H9 (cell line): ENCODE measurements around the gene SH3BP2. TPM values are rescaled to one million over a fixed set of nuclear protein-coding genes. Genes with fewer than 3 reads are reported as not detected.

Source experiments
- DNase-seq: peaks from one replicate; pipeline ENCODE4 v3.0.0-alpha.2; 2017
- H2AFZ ChIP-seq: one replicate; pipeline ENCODE4 v1.6.1; 2013; ENCODE audit warnings: mild to moderate bottlenecking, low read length, control low read depth, moderate library complexity
- H2AK5ac ChIP-seq: 2 replicates; pipeline ENCODE4 v1.6.1; 2013; ENCODE audit warnings: low read length, control low read depth, mixed read lengths; ENCODE audit not compliant: insufficient read length
- H2BK120ac ChIP-seq: one replicate; pipeline ENCODE4 v1.6.1; 2013; ENCODE audit warnings: low read depth, mild to moderate bottlenecking, low read length, control low read depth, inconsistent platforms; ENCODE audit not compliant: poor library complexity, severe bottlenecking
- H2BK12ac ChIP-seq: 2 replicates; pipeline ENCODE4 v1.6.1; 2013; ENCODE audit warnings: low read length, control low read depth, mixed read lengths, low read depth; ENCODE audit not compliant: insufficient read length
- H2BK15ac ChIP-seq: 2 replicates; pipeline ENCODE4 v1.6.1; 2013; ENCODE audit warnings: low read depth, low read length, control low read depth
- H2BK20ac ChIP-seq: one replicate; pipeline ENCODE4 v1.6.1; 2013; ENCODE audit warnings: low read depth, mild to moderate bottlenecking, low read length, control low read depth, inconsistent platforms; ENCODE audit not compliant: poor library complexity, severe bottlenecking
- H2BK5ac ChIP-seq: 2 replicates; pipeline ENCODE4 v1.6.1; 2013; ENCODE audit warnings: low read length, control low read depth, mixed read lengths; ENCODE audit not compliant: insufficient read length
- H3K14ac ChIP-seq: 2 replicates; pipeline ENCODE4 v1.6.1; 2013; ENCODE audit warnings: low read length, control low read depth; ENCODE audit not compliant: insufficient read depth
- H3K18ac ChIP-seq: 2 replicates; pipeline ENCODE4 v1.6.1; 2013; ENCODE audit warnings: low read depth, mild to moderate bottlenecking, mixed read lengths, low read length, control low read depth; ENCODE audit not compliant: insufficient read length
- H3K23ac ChIP-seq: 2 replicates; pipeline ENCODE4 v1.6.1; 2013; ENCODE audit warnings: low read length, control low read depth, mixed read lengths, low read depth; ENCODE audit not compliant: insufficient read length
- H3K23me2 ChIP-seq: 2 replicates; pipeline ENCODE4 v1.6.1; 2013; ENCODE audit warnings: low read depth, mild to moderate bottlenecking, mixed read lengths, low read length, control low read depth; ENCODE audit not compliant: insufficient read length, poor library complexity, severe bottlenecking
- H3K27ac ChIP-seq: 2 replicates; pipeline ENCODE4 v1.5.1; 2013; ENCODE audit warnings: low read length, control low read depth, mixed read lengths, low read depth; ENCODE audit not compliant: insufficient read length
- H3K27me3 ChIP-seq: 2 replicates; pipeline ENCODE4 v1.6.1; 2013; ENCODE audit warnings: low read length, control low read depth, inconsistent platforms; ENCODE audit not compliant: insufficient read depth
- H3K4ac ChIP-seq: 2 replicates; pipeline ENCODE4 v1.6.1; 2013; ENCODE audit warnings: low read depth, mild to moderate bottlenecking, control low read depth, inconsistent platforms, low read length, moderate library complexity
- H3K4me1 ChIP-seq: 2 replicates; pipeline ENCODE4 v1.6.1; 2013; ENCODE audit warnings: low read length, control low read depth, inconsistent platforms; ENCODE audit not compliant: insufficient read depth
- H3K4me2 ChIP-seq: 2 replicates; pipeline ENCODE4 v1.6.1; 2013; ENCODE audit warnings: low read length, control low read depth, mixed read lengths; ENCODE audit not compliant: insufficient read length, insufficient read depth
- H3K56ac ChIP-seq: 2 replicates; pipeline ENCODE4 v1.6.1; 2013; ENCODE audit warnings: low read depth, mild to moderate bottlenecking, mixed read lengths, low read length, control low read depth; ENCODE audit not compliant: insufficient read length
- H3K79me1 ChIP-seq: 2 replicates; pipeline ENCODE4 v1.6.1; 2013; ENCODE audit warnings: low read depth, mild to moderate bottlenecking, moderate library complexity, low read length, control low read depth, inconsistent platforms; ENCODE audit not compliant: insufficient read depth, poor library complexity, severe bottlenecking
- H3K79me2 ChIP-seq: 2 replicates; pipeline ENCODE4 v1.6.1; 2013; ENCODE audit warnings: low read length, control low read depth, inconsistent platforms; ENCODE audit not compliant: insufficient read depth
- H3K9ac ChIP-seq: 2 replicates; pipeline ENCODE4 v1.6.1; 2013; ENCODE audit warnings: low read length, control low read depth, mixed read lengths; ENCODE audit not compliant: insufficient read length; ENCODE audit errors: extremely low read depth
- H3K9me3 ChIP-seq: one replicate; pipeline ENCODE4 v1.6.1; 2013; ENCODE audit warnings: low read depth, low read length, inconsistent platforms; ENCODE audit not compliant: control insufficient read depth
- H3T11ph ChIP-seq: one replicate; pipeline ENCODE4 v1.6.1; 2013; ENCODE audit warnings: mild to moderate bottlenecking, low read length, control low read depth, inconsistent platforms
- H4K20me1 ChIP-seq: one replicate; pipeline ENCODE4 v1.6.1; 2013; ENCODE audit not compliant: control insufficient read depth, insufficient read length, insufficient read depth
- H4K5ac ChIP-seq: 2 replicates; pipeline ENCODE4 v1.6.1; 2013; ENCODE audit warnings: low read depth, mild to moderate bottlenecking, mixed read lengths, low read length, control low read depth; ENCODE audit not compliant: insufficient read length
- H4K8ac ChIP-seq: replicated peaks from 2 replicates; pipeline ENCODE4 v1.6.1; 2013; ENCODE audit warnings: low read length, control low read depth, mixed read lengths, low read depth; ENCODE audit not compliant: insufficient read length
- H4K91ac ChIP-seq: 2 replicates; pipeline ENCODE4 v1.6.1; 2013; ENCODE audit warnings: low read depth, mild to moderate bottlenecking, moderate library complexity, mixed read lengths, low read length, control low read depth; ENCODE audit not compliant: insufficient read length
- H3K27ac Mint-ChIP-seq, 3 experiments: 2 replicates in 2 of 3; 3 replicates in 1 of 3; pipeline ENCODE4 v1.8.0; 2020 to 2021; ENCODE audit warnings: mixed read lengths in 3 of 3, mild to moderate bottlenecking in 1 of 3, moderate library complexity in 1 of 3
- H3K27me3 Mint-ChIP-seq: 2 replicates; pipeline ENCODE4 v1.8.0; 2021; ENCODE audit warnings: low read depth, mild to moderate bottlenecking, moderate library complexity, mixed read lengths
- H3K36me3 Mint-ChIP-seq, 3 experiments: 2 replicates in 2 of 3; 3 replicates in 1 of 3; pipeline ENCODE4 v1.8.0; 2020 to 2021; ENCODE audit warnings: low read depth in 3 of 3, mixed read lengths in 3 of 3; ENCODE audit not compliant: insufficient read depth in 1 of 3
- H3K4me1 Mint-ChIP-seq, 2 experiments: 2 replicates each; pipeline ENCODE4 v1.8.0; 2020; ENCODE audit warnings: mixed read lengths in 2 of 2
- H3K4me3 Mint-ChIP-seq, 2 experiments: 2 replicates in 1 of 2; 3 replicates in 1 of 2; pipeline ENCODE4 v1.8.0; 2020 to 2021; ENCODE audit warnings: mild to moderate bottlenecking in 2 of 2, mixed read lengths in 2 of 2, moderate library complexity in 1 of 2
- H3K9me3 Mint-ChIP-seq, 2 experiments: 2 replicates in 1 of 2; 3 replicates in 1 of 2; pipeline ENCODE4 v1.8.0; 2020; ENCODE audit warnings: mild to moderate bottlenecking in 2 of 2, mixed read lengths in 2 of 2, moderate library complexity in 1 of 2
- CTCF ChIP-seq: fragments of 200-600 bp; sonication (generic); conservative IDR thresholded peaks from 3 replicates; pipeline ENCODE4 v1.8.0; 2021; ENCODE audit warnings: antibody characterized with exemption, mild to moderate bottlenecking
- WGBS: extraction: QIAGEN DNeasy Blood & Tissue Kit; methylation state at CpG from one replicate; pipeline ENCODE4 v1.1.7; 2013; ENCODE audit warnings: missing lambda C conversion rate, low lambda C conversion rate, mixed read lengths; ENCODE audit not compliant: insufficient read length; ENCODE audit errors: extremely low coverage; 5-methylcytosine and 5-hydroxymethylcytosine counted together
- total RNA-seq: library from RNA; stranded (reverse); gene quantifications from 2 replicates; pipeline ENCODE4 v1.2.1, GENCODE V29; 2021

SH3BP2 gene
- total RNA-seq, 1 experiment from 2014 or later = 37.6 TPM

GRCh38 chr4:2812612-2813354 lies 19.9 kb downstream of the SH3BP2 start:
- H3K27me3 Mint-ChIP-seq = peaks cover 10% of the 10 kb centered on the region
- peak overlapping the region; percentile 39 for H3K14ac ChIP-seq
- H2BK12ac ChIP-seq = no peak overlapping the region
- peaks cover 0 to 5% (median 0%) of the 10 kb centered on the region in 3 experiments; a peak in 2 of 7 replicates for H3K36me3 Mint-ChIP-seq
- H3K18ac ChIP-seq = no peak overlapping the region
- H3K9me3 Mint-ChIP-seq = peaks cover 2 to 3% of the 10 kb centered on the region in 2 experiments; a peak in 2 of 5 replicates
- H2BK120ac ChIP-seq = no peak overlapping the region
- H3K23me2 ChIP-seq = peaks cover 3% of the 10 kb centered on the region
- no peak overlapping the region for H2BK15ac ChIP-seq
- H3K27ac ChIP-seq = no peak overlapping the region
- H2BK20ac ChIP-seq = no peak overlapping the region
- H3K27me3 ChIP-seq = no peaks in the 10 kb centered on the region
- no peak overlapping the region for H4K5ac ChIP-seq
- H4K8ac ChIP-seq = no peak overlapping the region
- no peak overlapping the region for H2AK5ac ChIP-seq
- H4K91ac ChIP-seq = no peak overlapping the region
- H3K27ac Mint-ChIP-seq = no peak overlapping the region; a peak in 1 of 7 replicates
- H3K23ac ChIP-seq = no peak overlapping the region
- H4K20me1 ChIP-seq = no peaks in the 10 kb centered on the region
- no peak overlapping the region for H3K4me2 ChIP-seq
- no peak overlapping the region for H2BK5ac ChIP-seq
- no peak overlapping the region for H3K4me3 Mint-ChIP-seq
- peaks cover 23 to 35% of the 10 kb centered on the region in 2 experiments for H3K4me1 Mint-ChIP-seq
- no peak for DNase-seq
- no peaks in the 10 kb centered on the region for H3K79me1 ChIP-seq
- H3K79me2 ChIP-seq = no peaks in the 10 kb centered on the region
- WGBS = no CpG with 5 or more reads among the region's 20 CpGs
- H3K4ac ChIP-seq = no peak overlapping the region
- no peak overlapping the region for H3K56ac ChIP-seq
- no peak overlapping the region for H2AFZ ChIP-seq
- H3K9me3 ChIP-seq = no peaks in the 10 kb centered on the region
- no peak overlapping the region for H3K9ac ChIP-seq
- H3T11ph ChIP-seq = no peak overlapping the region
- TF ChIP-seq CTCF = no peak
- peaks cover 4% of the 10 kb centered on the region for H3K4me1 ChIP-seq
